Stimulated activated CD4-positive, alpha-beta T cell treated with anti-CD3 and anti-CD28 coated beads, Interleukin-12 subunit alpha, Interleukin-12 subunit beta, amount 100 ng/mL, for 48 hours (primary cell): ENCODE data around the gene PNMA8A.
"Not testable (repeated sequence)": the region's sequence is repeated elsewhere in the genome, so short reads cannot be mapped to it uniquely, and the experiment has no call there.

Experiments used
- DNase-seq, 3 donors: peaks; one replicate each; pipeline ENCODE4 v3.0.0-alpha.2; 2020; ENCODE audit warnings: low read depth in 2 of 3, low spot score in 1 of 3

PNMA8A gene

GRCh38 chr19:46471116-46471733 is at the start of gene PNMA8A:
Gene PNMA8A, minus strand, starts transcription at chr19:46471563. Its CDS starts 528 bp downstream, at chr19:46471035.
- no peak for DNase-seq

DNA sequence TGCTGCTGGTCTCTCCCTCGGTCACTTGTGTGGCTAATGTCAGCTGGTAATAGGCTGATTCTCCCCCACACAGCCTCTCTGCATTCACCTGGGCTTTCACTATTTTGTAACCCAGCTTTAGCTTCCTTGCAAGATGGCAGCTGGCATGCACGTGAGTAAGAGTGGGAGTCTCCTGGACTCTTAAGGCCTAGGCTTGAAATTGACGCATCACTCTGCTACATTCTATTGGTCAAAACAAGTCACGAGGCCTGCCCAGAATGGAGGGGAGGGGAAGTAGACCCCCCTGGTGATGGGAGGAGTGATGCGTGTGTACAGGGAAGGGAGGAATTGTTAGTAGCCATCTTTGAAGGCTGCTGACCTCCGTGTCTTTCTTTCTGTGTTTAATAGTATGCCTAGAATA is 49.3 kb upstream of the PNMA8A start:
- DNase-seq = no peak

DNA sequence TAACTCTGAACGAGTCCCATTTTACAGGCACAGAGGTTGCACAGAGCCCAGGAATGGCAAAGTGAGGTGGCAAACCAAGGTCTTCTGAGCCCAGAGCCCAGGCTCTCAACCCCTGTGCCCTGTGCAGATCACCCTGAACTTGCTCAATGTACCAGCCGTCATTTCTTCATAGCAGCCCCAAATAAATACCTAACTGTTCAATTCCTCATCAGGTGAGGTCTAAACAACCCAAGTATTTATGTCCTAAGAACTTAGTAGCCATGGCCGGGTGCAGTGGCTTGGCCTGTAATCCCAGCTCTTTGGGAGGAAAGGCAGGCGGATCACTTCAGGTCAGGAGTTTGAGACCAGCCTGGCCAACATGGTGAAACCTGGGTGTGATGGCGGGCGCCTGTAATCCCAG is 46.1 kb upstream of the PNMA8A start:
- no peak for DNase-seq

DNA sequence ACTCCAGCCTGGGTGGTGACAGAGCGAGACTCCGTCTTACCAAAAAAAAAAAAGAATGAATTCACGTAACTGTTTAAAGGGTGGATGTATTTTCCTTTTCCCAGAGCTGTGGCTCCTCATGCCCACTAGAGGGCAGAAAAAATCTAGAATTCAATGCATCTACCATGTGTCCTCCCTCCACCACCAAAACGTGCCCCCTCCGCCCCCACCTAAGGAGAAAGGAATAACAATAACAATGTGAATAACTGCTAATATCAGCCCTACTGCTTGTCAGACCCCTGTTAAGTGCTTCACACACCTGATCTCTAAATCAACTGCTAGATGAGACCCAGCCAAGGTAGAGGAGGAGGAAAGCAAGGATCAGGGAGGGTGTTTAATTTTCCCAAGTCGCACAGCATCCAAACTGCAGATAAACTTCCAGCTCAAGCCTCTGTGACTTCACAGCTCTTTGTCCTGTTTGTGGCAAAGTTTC is 44.6 kb upstream of the PNMA8A start:
- DNase-seq = no peak

GRCh38 chr19:46515290-46515609 is 43.9 kb upstream of the PNMA8A start:
- no peak for DNase-seq

DNA sequence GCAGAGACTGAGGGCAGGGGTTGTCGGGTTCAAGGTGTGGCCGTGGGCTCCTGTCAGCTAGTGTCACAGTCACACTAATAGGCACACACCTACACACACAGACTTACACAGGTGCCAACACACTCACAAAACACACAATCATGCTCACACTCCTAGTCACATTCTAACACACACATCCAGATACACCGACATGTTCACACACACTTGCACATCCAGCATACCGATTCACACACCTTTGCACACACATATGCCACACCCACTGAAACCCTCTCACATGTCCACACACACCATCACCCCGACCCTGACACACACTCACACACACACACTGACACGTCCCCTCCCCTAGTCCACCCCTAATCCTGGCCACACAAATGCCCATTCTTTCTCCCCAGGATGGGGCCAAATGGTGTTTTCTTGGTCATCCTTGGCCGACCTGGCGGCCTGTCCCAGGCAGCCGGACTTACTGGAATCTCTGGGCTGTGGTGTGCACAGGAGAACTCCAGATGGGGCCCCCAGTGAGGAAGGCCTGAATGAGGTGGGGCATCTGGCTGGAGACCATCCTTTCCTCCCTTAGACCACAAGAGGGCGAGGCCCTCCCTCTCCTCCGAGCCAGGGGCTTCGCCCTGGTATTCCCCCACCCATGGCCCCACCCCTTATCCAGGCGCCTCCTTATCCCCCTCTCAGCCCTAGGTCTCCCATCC is 43.4 kb upstream of the PNMA8A start:
- DNase-seq = no peak

DNA sequence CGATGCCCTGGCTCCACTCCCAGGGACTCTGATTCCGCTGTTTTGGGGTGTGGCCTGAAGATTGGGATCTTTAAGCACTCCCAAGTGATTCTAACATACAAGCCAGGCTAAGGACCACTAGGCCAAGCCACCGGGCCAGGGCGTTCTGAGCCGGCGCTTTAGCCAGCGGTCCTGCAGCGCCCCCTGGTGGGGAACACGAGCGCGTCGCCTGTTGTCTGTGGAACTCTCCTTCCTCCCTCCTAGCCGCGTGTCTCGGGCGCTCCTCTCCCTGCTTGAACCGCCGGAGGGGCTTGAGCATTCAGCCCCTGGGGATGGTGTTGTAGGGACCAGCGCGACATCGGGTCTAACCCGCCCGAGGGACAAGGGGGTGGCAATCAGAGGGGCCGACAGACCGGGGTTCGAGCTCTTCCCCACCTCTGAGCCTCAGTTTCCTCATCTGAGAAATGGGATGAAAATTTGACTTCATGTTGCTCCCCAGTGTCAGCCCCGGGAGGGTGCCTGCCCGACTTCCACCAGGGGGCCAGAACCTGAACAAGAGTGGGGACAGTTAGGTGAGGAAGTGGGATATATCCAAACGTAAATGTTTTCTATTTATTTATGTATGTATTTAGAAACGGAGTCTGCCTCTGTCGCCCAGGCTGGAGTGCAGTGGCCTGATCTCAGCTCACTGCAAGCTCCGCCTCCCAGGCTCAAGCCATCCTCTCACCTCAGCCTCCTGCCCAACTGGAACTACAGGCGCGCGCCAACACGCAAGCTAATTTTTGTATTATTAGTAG is 42.3 kb upstream of the PNMA8A start:
- DNase-seq = peak; percentile 69 to 82 (median 76)

DNA sequence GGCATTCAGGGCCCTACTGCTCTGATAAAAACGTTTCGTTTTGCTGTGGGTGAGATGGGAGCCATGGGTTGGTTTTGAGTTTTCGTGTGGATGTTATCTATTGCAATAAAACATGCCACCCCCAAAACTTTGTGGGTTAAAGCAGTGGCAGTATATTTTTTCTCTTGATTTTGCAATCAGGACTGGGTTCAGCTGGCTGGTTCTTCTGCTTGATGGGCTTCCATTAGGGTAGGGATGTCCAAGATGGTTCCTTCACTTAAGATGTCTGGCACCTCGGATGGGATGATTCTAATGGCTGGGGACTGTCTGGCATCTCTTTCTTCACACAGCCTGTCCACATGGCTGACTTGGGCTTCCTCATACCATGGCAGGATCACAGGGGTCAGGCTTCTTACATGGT is 39.9 kb upstream of the PNMA8A start:
- DNase-seq = no peak

- no peak for DNase-seq
These were observed 36.8 kb upstream of the PNMA8A start for GRCh38 chr19:46508206-46508605.

DNA sequence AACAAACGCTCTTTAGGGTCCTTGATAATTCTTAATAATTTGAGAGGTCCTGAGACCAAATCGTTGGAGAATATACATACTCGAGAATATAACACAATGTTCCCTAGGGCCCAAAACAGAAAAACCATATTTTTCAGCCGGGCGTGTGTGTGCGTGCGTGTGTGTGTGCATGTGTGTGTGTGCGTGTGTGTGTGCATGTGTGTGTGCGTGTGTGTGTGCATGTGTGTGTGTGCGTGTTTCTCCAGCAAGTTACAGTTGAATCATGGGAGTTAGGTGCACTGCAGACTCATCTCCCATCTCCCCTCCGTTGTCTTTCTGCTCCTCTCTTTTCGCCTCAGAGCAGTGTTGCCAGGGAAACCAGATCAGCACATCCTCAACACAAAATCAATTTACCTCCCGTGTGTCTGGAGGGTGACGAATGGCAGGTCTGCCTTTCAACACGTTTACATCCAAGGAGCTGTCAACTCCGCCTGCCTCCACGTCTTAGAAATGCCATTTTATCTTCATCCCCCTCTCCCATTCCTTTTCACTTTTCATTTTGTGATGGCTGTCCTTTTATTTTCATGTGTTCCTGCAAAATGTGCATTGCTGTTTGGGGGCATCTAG is 32.6 kb upstream of the PNMA8A start:
- no peak for DNase-seq

- no peak for DNase-seq
These were observed 31.5 kb upstream of the PNMA8A start for GRCh38 chr19:46502891-46503290.

DNA sequence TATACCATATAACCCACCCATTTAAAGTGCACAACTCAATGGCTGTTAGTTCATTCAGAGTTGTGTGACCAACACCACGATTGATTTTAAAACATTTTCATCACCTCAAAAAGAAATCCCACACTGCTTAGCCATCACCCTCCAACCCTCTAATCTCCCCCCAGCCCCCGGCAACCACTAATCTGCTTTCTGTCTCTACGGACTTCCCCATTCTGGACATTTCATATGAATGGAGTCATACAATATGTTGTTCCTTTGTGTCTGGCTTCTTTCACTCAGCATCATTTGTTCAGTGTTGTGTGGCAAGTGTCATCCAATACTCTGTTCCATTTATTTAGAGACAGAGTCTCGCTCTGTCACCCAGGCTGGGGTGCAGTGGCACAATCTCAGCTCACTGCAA is 28.3 kb upstream of the PNMA8A start:
- DNase-seq = no peak

GRCh38 chr19:46497773-46498172 is 26.4 kb upstream of the PNMA8A start:
- no peak for DNase-seq

DNA sequence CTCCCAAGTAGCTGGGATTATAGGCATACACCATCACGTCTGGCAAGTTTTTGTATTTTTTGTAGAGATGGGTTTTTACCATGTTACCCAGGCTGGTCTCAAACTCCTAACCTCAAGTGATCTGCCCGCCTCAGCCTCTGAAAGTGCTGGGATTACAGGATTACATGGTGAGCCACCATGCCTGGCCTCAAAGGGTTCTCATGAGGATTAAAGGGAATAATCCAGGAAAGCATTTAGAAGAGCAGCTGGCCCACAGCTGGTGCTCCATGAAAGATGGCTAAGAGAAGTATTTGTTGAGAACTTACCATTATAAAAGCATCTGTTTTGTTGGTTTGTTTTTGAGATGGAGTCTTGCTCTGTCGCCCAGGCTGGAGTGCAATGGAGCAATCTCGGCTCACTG is 25.5 kb upstream of the PNMA8A start:
- DNase-seq = not testable (repeated sequence)

DNA sequence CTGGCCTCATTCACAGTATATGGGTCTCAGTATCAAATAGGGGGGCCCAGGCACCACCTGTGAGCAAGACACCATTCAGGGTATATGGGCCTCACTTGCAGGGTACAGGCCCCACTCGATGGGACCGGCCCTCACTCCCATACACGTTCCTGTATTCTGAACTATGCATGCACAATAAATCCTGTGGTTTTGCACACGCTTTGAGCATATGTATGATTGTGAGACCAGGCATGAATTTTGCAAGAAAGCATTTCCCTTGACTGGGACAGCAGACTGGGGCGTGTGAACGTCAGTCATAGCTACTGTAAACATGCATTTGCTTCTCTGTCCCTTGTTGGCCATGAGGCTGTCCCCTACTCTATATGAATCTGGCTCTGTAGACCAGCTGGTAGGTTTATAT is 24.9 kb upstream of the PNMA8A start:
- no peak for DNase-seq

GRCh38 chr19:46495786-46496099 is 24.4 kb upstream of the PNMA8A start, which contains the start of gene PNMA8B:
Gene PNMA8B, minus strand, starts transcription at chr19:46495867. Its CDS starts 402 bp downstream, at chr19:46495465.
- DNase-seq = no peak

DNA sequence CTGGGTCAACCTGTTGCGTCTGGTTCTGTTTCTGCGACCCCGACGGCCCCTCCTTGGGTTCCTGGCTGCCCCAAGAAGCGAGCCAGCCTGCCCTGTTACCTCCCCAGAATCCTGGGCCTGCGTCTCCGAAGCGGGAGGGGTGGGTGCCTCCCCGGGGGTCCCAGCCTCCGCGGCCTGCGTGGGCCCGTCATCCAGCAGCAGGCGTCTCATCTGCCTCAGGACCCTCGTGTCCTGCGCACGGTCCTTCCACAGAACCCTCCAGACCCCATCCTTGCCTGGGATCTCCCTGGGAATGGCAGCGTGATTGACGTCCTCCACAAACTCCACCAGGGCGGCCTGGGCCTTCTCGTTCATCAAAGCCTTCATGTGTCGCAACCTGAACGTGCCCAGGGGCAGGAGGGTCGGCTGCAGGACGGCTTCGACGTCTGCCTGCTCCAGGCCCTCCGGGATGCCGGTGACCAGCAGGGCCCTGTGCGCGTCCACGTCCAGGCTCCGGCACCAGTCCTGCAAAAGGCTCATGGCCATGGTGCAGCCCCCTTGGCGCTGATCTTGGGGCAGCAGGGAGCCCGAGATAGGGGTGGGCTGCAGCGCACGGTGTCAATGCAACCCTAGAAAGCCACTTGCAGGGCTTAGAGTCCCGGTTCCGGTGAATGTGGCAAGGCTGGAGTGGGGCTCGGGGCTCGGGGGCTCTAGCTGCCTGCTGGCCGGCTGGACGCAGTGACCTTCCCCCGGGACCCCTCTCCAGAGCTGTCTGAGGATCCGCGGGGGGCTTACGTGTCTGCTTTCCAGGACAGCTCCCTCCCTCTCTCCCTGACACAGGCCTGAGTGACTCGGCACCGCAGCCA is 23.8 kb upstream of the PNMA8A start:
- no peak for DNase-seq

GRCh38 chr19:46494146-46494940 is 23.0 kb upstream of the PNMA8A start:
- no peak for DNase-seq

- no peak for DNase-seq
These were observed 22.1 kb upstream of the PNMA8A start for GRCh38 chr19:46493236-46494145.
